Kidney epithelial cell (primary cell): Measurements from ENCODE around the gene LTA4H. TPM values are rescaled to one million over a fixed set of nuclear protein-coding genes. Genes with fewer than 3 reads are reported as not detected.

Experiments
- DNase-seq: peaks from one replicate; pipeline ENCODE4 v3.0.0-alpha.2; 2010; ENCODE audit warnings: low read depth
- H3K27me3 ChIP-seq: 2 replicates; pipeline ENCODE4 v1.6.0; 2011; ENCODE audit warnings: low read length; ENCODE audit not compliant: control insufficient read depth, insufficient read depth
- H3K36me3 ChIP-seq: 2 replicates; pipeline ENCODE4 v1.5.1; 2011; ENCODE audit warnings: low read length; ENCODE audit not compliant: control insufficient read depth, insufficient read depth
- H3K4me3 ChIP-seq: 2 replicates; pipeline ENCODE4 v1.5.1; 2011; ENCODE audit warnings: low read depth, mild to moderate bottlenecking, control low read depth, low read length
- total RNA-seq: library from RNA; depleted of rRNA; stranded (reverse); fragments of >200 nt; gene quantifications from 2 replicates; pipeline ENCODE4 v1.2.3, GENCODE V29; 2015
- TF ChIP-seq, protein P1 (sequence below): IDR thresholded peaks from 2 replicates; pipeline ENCODE4 v1.5.1; 2011; ENCODE audit warnings: mild to moderate bottlenecking, moderate library complexity, low read length, control low read depth, inconsistent platforms; ENCODE audit not compliant: insufficient read depth, poor library complexity, severe bottlenecking

Gene LTA4H
- total RNA-seq, 1 donor from 2014 or later = 78.9 TPM

DNA sequence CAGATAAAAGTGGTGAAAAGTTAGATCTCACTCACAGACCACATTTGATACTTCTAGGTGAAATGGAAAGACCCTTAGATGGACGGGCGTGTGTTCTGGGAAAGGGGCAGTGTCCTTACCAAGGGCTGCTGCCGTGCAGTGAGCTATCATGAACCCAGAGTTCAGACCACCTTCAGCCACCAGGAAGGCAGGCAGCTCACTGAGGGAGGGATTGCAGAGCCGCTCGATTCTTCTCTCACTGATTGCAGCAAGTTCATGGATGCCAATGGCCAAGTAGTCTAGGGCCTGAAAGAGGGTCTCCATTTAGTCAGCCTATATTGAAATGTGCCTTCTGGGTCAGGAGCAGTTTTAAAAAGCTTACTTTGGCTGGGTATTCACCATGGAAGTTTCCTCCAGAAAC lies 55.0 kb downstream of the LTA4H start:
- Histone ChIP-seq H3K27me3 (no peaks in the 10 kb centered on the region), H3K36me3 (no peaks in the 10 kb centered on the region), H3K4me3 (no peak overlapping the region)
- TF ChIP-seq, protein P1, sequence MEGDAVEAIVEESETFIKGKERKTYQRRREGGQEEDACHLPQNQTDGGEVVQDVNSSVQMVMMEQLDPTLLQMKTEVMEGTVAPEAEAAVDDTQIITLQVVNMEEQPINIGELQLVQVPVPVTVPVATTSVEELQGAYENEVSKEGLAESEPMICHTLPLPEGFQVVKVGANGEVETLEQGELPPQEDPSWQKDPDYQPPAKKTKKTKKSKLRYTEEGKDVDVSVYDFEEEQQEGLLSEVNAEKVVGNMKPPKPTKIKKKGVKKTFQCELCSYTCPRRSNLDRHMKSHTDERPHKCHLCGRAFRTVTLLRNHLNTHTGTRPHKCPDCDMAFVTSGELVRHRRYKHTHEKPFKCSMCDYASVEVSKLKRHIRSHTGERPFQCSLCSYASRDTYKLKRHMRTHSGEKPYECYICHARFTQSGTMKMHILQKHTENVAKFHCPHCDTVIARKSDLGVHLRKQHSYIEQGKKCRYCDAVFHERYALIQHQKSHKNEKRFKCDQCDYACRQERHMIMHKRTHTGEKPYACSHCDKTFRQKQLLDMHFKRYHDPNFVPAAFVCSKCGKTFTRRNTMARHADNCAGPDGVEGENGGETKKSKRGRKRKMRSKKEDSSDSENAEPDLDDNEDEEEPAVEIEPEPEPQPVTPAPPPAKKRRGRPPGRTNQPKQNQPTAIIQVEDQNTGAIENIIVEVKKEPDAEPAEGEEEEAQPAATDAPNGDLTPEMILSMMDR = no peak
- no peak for DNase-seq

DNA sequence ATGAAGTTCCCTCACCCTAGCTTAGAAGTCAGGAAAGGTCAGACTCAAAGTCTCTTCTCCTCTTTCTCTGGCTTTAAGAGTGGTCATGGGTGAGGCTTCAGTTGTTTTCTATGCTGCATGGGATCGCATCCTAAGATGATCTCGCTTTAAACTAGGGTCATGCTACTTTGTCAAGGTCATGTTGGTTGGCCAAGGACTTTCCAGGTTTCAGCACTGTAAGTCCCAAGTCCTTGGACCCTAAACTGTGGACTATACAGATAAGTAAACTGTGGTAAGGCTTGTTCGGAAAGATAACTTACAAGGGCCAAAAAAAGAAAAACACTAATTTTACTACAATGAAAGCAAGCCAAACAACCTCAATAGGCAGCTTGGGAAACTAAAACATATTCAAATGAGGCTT lies 56.6 kb downstream of the LTA4H start:
- no peak for DNase-seq
- Histone ChIP-seq H3K27me3 (no peaks in the 10 kb centered on the region), H3K36me3 (no peaks in the 10 kb centered on the region), H3K4me3 (no peak overlapping the region)
- TF ChIP-seq, protein P1 = no peak

DNA sequence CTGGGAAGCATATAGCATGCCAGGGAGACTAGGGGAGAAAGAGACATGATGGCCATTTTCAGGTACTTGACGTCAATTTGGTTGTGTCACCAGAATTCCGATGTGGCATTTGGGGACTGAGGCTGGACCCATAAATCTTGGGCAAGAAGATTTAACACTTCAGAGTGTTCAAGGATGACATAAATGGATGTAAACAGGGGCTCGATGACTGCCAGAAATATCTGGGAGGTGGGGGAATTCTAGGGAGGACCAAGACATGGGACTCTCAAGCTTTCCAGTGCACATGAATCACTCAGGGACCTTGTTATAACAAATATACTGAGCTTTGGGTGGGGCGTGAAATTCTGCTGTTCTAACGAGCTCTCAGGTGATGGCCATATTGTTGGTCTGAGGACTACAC lies 57.0 kb downstream of the LTA4H start:
- no peaks in the 10 kb centered on the region for H3K36me3 ChIP-seq
- TF ChIP-seq, protein P1 = no peak
- no peak overlapping the region for H3K4me3 ChIP-seq
- no peak for DNase-seq
- H3K27me3 ChIP-seq = no peaks in the 10 kb centered on the region

DNA sequence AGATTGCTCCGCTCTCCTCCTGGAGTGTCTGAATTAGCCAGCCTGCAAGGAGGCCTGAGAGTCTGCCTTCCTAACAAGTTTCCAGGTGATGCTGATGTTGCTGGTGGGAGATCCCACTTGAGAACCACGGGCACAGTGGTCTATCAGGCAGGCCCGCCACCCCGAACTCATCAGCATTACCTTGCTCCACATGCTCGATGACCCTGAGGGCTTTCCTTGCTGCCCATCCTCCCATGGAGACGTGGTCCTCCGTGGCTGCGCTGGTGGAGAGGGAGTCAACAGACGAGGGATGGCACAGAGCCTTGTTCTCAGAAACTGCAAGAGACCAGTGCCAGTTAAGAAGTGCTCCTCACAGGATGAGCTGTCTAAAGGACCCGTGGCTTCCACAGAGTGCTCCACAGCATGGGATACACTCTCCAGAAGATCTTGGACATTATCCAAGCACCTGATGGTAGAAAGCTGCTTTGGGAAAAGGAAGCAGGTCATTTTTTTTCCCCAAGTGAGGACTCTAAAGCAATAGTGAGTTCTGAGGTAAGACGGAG lies 57.6 kb downstream of the LTA4H start:
- Histone ChIP-seq H3K4me3 (no peak overlapping the region), H3K36me3 (no peaks in the 10 kb centered on the region), H3K27me3 (no peaks in the 10 kb centered on the region)
- TF ChIP-seq, protein P1 = no peak
- no peak for DNase-seq

DNA sequence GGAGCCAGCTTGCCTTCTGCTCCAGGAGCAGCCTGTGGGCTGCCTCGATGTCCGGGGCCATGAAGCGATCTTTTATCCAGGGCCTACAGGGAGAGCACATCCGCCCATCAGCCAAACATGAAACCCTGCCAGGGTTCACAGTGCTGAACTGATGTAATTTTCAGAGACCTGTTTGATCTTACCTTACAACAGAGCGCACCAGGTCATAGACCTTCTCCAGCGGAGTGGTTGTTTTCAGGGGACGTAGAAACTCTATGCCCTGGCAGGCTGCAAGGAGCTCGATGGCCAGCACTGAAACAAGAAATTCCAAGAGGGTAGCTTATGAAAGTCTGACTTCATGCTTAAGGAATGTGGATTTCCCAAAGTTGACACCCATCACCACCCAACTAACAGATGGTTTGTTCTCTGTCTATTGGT lies 59.0 kb downstream of the LTA4H start:
- TF ChIP-seq, protein P1 = no peak
- no peaks in the 10 kb centered on the region for H3K36me3 ChIP-seq
- DNase-seq = no peak
- no peak overlapping the region for H3K4me3 ChIP-seq
- no peaks in the 10 kb centered on the region for H3K27me3 ChIP-seq

DNA sequence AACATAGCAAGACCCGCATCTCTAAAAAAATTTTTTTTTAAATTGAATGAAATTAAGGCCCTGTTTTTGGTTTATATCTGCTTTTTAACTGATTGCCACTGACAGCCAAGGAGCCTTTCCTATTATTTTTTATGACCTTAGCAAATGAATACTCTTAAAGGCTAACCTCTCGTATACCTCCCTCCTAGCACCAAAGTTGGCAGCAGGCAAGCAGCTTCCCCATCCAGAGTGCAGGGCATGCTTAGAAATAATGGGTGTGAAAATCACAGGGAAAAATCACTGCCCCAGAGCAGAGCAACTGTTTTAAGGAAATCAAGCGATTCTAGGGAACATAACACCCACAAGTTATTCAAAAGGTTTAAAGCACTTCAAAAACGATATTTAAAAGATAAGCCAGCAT lies 59.9 kb downstream of the LTA4H start:
- no peak for DNase-seq
- TF ChIP-seq, protein P1 = no peak
- H3K36me3 ChIP-seq = no peaks in the 10 kb centered on the region
- no peaks in the 10 kb centered on the region for H3K27me3 ChIP-seq
- no peak overlapping the region for H3K4me3 ChIP-seq
